ENCODE measurements around the gene FANCC.
"Not testable (repeated sequence)": the region's sequence is repeated elsewhere in the genome, so short reads cannot be mapped to it uniquely, and the experiment has no call there.

The FANCC gene

DNA sequence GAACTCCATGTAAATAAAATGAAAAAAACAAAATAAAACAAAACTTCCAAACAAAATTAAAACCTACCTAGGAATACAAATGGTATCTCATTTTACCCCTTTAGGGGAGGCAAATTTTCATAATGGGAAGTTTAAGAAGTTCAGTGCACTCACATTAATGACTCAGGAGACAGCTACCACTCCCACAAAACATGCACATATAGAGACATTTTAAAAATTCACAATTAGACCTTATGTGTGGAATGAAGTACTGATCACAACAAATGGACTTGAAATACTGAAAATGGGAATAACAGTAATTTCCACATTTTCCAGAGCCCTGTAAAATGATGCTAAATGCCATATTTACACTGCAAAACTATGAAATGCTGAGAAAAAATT, 91.8 kb downstream of the FANCC start:
- POLR2A ChIA-PET = no interaction called here
- TF ChIP-seq FOXM1 (IDR thresholded peaks at IDR 0.05; ENCODE audit: borderline replicate concordance) = no peak
- CTCF ChIA-PET = no interaction called here
- no peak for DNase-seq (ENCODE audit: extremely low spot score)

DNA sequence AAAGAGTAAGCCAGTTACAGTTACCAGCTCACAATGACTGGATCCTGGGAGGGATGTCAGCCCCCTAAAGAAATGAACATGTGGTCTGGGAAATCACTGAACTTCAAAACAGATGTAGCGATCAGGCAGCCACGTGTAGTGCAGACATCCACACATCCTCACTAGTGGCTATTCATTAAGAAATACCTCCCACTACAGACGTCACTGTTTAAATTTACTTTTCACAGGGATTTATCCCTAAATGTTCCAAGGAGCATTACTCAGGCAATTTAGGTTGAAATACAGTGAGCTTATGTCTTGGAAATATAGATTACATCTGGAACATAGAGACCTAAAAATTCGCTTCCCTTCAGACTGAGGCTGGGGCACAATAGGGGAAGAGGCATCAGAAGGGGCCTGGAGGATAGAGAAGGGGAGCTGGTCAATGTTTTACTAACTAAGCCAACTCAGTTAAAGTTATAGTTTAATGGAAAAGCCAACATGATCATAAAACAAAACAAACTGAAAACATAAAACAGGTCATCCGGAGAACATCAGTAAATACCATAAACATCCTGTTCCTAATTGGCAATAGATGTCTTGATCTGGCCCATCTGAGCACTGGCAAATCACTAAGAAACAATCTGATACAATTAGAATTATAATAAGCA, 92.3 kb downstream of the FANCC start:
- CTCF ChIA-PET = interaction anchor here (0.6 kb wide), 1 partner anchor 17 kb away, joined by 3 read pairs; no protein-coding TSS in a partner anchor
- POLR2A ChIA-PET = no interaction called here
- no peak for TF ChIP-seq HDGF (IDR thresholded peaks at IDR 0.05; ENCODE audit: borderline replicate concordance)
- no peak for TF ChIP-seq CTBP1 (IDR thresholded peaks at IDR 0.05; ENCODE audit: borderline replicate concordance)
- TF ChIP-seq SP1 (IDR thresholded peaks at IDR 0.05) = no peak
- TF ChIP-seq SUZ12 (IDR thresholded peaks at IDR 0.05) = no peak
- no peak for TF ChIP-seq LEF1 (IDR thresholded peaks at IDR 0.05; ENCODE audit: borderline replicate concordance)
- TF ChIP-seq TARDBP (IDR thresholded peaks at IDR 0.05) = no peak
- TF ChIP-seq, protein P1, sequence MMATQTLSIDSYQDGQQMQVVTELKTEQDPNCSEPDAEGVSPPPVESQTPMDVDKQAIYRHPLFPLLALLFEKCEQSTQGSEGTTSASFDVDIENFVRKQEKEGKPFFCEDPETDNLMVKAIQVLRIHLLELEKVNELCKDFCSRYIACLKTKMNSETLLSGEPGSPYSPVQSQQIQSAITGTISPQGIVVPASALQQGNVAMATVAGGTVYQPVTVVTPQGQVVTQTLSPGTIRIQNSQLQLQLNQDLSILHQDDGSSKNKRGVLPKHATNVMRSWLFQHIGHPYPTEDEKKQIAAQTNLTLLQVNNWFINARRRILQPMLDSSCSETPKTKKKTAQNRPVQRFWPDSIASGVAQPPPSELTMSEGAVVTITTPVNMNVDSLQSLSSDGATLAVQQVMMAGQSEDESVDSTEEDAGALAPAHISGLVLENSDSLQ (IDR thresholded peaks at IDR 0.05) = no peak
- TF ChIP-seq BHLHE40 (IDR thresholded peaks at IDR 0.05; ENCODE audit: borderline replicate concordance) = no peak
- no peak for TF ChIP-seq L3MBTL2 (conservative IDR thresholded peaks at IDR 0.05)
- TF ChIP-seq FOXA1 (IDR thresholded peaks at IDR 0.05) = no peak
- no peak for TF ChIP-seq FOXK2 (IDR thresholded peaks at IDR 0.05)
- TF ChIP-seq ARNT (IDR thresholded peaks at IDR 0.05) = no peak

DNA sequence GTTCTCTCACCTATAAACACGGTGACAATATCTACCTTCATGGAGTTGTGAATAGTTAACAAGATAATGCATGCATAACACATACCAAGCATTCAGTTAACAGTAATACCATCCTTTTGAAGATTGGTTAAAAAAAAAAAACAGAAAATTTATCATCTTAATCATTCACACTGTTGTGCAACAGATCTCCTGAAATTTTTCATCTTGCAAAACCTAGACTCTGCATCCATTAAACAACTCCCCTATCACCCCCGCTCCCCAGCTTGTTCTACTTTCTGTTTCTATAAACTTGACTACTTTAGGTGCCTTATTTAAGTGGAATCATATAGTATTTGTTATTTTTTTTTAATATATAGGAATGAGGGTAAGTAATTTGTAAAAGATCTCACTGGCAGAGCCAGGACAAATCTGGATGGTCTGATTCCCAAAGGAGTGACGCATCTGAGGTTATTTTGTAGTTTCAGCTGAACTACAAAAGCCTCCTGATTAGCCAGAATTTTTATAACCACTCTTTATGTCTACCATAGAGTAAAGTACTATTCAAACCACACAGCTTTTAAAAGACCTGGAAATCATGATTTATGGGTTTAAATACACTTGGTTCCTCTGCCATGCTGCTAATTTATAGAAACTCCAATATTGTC, 93.0 kb downstream of the FANCC start:
- CTCF ChIA-PET = interaction anchor here (0.6 kb wide), 1 partner anchor 18 kb away, joined by 3 read pairs; no protein-coding TSS in a partner anchor
- DNase-seq (ENCODE audit: extremely low spot score) = no peak
- POLR2A ChIA-PET = no interaction called here
- TF ChIP-seq SP1 (IDR thresholded peaks at IDR 0.05) (no peak), LEF1 (IDR thresholded peaks at IDR 0.05; ENCODE audit: borderline replicate concordance) (no peak), HDGF (IDR thresholded peaks at IDR 0.05; ENCODE audit: borderline replicate concordance) (no peak), L3MBTL2 (conservative IDR thresholded peaks at IDR 0.05) (no peak), SUZ12 (IDR thresholded peaks at IDR 0.05) (no peak), BHLHE40 (IDR thresholded peaks at IDR 0.05; ENCODE audit: borderline replicate concordance) (no peak), FOXK2 (IDR thresholded peaks at IDR 0.05) (no peak), ARNT (IDR thresholded peaks at IDR 0.05) (no peak)
- TF ChIP-seq, protein P1 (IDR thresholded peaks at IDR 0.05) = no peak

More for the DNA sequence above, 92.3 kb downstream of the FANCC start:
- DNase-seq (ENCODE audit: extremely low spot score) = no peak

DNA sequence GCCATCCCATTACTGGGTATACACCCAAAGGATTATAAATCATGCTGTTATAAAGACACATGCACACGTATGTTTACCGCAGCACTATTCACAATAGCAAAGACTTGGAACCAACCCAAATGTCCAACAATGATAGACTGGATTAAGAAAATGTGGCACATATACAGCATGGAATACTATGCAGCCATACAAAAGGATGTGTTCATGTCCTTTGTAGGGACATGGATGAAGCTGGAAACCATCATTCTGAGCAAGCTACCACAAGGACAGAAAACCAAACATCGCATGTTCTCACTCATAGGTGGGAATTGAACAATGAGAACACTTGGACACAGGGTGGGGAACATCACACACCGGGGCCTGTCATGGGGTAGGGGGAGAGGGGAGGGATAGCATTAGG, 97.2 kb downstream of the FANCC start:
- POLR2A ChIA-PET; CTCF ChIA-PET; DNase-seq (ENCODE audit: extremely low spot score): not testable (repeated sequence)

DNA sequence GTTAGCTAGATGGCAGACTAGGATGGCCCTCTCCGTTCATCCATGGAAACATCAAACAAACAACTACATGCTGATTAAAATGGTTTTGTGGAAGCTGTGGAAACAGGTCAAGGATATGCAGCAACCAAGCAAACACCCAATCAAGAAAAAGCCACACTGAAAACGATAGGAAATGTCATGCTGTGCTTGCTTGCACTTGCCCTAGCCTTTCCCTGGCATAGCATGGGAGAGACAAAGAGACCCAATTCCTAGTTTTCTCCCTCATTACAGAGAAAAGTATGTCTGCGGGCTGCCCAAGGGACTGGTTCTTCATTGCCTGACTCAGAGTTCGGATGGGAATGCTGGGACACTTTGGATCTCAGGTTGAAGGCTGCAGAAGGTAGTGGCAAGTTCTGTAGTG, 98.7 kb downstream of the FANCC start:
- CTCF ChIA-PET = no interaction called here
- DNase-seq (ENCODE audit: extremely low spot score) = no peak
- TF ChIP-seq, protein P1 (IDR thresholded peaks at IDR 0.05) = no peak
- TF ChIP-seq ZNF384 (IDR thresholded peaks at IDR 0.05) = no peak

DNA sequence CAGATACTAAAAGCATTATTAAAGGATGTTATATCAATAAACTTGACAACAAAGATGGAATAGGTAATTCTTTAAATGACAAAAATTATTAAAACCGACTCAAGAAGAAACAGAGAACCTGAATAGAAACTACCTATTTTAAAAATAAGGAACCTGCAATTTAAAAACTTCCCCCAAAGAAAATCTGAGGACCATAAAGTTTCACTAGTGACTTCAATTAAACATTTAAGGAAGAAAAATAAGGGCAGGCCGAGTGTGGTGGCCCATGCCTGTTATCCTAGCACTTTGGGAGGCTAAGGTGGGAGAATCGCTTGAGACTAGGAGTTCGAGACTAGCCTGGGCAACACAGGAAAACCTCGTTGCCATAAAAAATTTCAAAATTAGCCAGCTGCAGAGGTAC, 99.6 kb downstream of the FANCC start:
- TF ChIP-seq, protein P1 (IDR thresholded peaks at IDR 0.05) = no peak
- no peak for TF ChIP-seq HDGF (IDR thresholded peaks at IDR 0.05; ENCODE audit: borderline replicate concordance)
- no peak for TF ChIP-seq FOXK2 (IDR thresholded peaks at IDR 0.05)
- POLR2A ChIA-PET = no interaction called here
- CTCF ChIA-PET = no interaction called here
- no peak for DNase-seq (ENCODE audit: extremely low spot score)

More for the DNA sequence above, 98.7 kb downstream of the FANCC start:
- POLR2A ChIA-PET = no interaction called here

DNA sequence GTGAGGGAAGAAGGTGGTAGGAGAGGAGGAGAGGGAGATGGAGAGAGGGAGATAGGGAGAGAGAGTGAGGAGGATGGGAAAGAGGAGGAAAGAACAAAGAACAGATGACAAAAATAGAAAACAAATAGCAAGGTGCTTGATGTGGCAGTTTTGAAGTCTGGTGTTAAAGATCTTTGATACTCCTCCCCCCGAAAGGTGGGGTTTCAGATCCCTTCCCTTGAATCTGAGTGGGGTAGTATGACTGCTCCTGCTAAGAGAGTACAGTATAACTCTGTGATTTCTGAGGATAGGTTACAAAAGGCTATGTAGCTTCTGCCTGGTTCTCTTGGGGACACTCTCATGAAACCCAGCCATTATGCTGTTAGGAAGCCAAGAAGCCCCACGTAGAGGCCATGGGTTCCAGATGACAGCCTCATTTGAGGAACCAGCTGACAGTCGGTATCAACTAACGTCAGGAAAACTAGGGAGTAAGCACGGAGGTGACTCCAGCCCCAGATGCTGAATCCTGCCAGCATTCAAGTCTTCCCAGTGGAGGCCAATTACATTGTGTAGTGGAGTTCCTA, 102.1 kb downstream of the FANCC start:
- CTCF ChIA-PET = no interaction called here
- DNase-seq (ENCODE audit: extremely low spot score) = no peak
- TF ChIP-seq BHLHE40 (IDR thresholded peaks at IDR 0.05; ENCODE audit: borderline replicate concordance) = no peak
- no peak for TF ChIP-seq L3MBTL2 (conservative IDR thresholded peaks at IDR 0.05)
- TF ChIP-seq FOXK2 (IDR thresholded peaks at IDR 0.05) = no peak
- TF ChIP-seq ELF4 (IDR thresholded peaks at IDR 0.05) = no peak
- TF ChIP-seq ARNT (IDR thresholded peaks at IDR 0.05) = no peak
- no peak for TF ChIP-seq FOXM1 (IDR thresholded peaks at IDR 0.05; ENCODE audit: borderline replicate concordance)
- no peak for TF ChIP-seq HDGF (IDR thresholded peaks at IDR 0.05; ENCODE audit: borderline replicate concordance)
- TF ChIP-seq ZNF384 (IDR thresholded peaks at IDR 0.05) = no peak
- no peak for TF ChIP-seq LEF1 (IDR thresholded peaks at IDR 0.05; ENCODE audit: borderline replicate concordance)

More for the DNA sequence above, 102.1 kb downstream of the FANCC start:
- POLR2A ChIA-PET = no interaction called here

All from HEK293T (cell line).